ENCODE results near the gene DLG1.

- TF ChIP-seq POLR2AphosphoS5 (IDR thresholded peaks at IDR 0.05): no peak
- TF ChIP-seq, protein P1, sequence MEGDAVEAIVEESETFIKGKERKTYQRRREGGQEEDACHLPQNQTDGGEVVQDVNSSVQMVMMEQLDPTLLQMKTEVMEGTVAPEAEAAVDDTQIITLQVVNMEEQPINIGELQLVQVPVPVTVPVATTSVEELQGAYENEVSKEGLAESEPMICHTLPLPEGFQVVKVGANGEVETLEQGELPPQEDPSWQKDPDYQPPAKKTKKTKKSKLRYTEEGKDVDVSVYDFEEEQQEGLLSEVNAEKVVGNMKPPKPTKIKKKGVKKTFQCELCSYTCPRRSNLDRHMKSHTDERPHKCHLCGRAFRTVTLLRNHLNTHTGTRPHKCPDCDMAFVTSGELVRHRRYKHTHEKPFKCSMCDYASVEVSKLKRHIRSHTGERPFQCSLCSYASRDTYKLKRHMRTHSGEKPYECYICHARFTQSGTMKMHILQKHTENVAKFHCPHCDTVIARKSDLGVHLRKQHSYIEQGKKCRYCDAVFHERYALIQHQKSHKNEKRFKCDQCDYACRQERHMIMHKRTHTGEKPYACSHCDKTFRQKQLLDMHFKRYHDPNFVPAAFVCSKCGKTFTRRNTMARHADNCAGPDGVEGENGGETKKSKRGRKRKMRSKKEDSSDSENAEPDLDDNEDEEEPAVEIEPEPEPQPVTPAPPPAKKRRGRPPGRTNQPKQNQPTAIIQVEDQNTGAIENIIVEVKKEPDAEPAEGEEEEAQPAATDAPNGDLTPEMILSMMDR (IDR thresholded peaks at IDR 0.05): no peak
These were observed 6.2 kb downstream of the DLG1 start for GRCh38 chr3:197292083-197292646.

All from transverse colon (tissue), 4 donors.